Melanocyte of skin (primary cell): Measurements from ENCODE around the gene BAHCC1. TPM values are rescaled to one million over a fixed set of nuclear protein-coding genes. Genes with fewer than 3 reads are reported as not detected.

Source experiments
- small RNA-seq, 2 donors: library from RNA; depleted of rRNA; stranded (forward); fragments of <200 nt; gene quantifications; one replicate each; pipeline ENCODE3, GENCODE V24; 2012
- total RNA-seq, 2 donors: library from RNA; depleted of rRNA; stranded (reverse); fragments of >200 nt; gene quantifications; 2 replicates each; pipeline ENCODE4 v1.2.3, GENCODE V29; 2012

The BAHCC1 gene
- 10 to 100 TPM; 19.3 to 21.3 TPM for total RNA-seq

DNA sequence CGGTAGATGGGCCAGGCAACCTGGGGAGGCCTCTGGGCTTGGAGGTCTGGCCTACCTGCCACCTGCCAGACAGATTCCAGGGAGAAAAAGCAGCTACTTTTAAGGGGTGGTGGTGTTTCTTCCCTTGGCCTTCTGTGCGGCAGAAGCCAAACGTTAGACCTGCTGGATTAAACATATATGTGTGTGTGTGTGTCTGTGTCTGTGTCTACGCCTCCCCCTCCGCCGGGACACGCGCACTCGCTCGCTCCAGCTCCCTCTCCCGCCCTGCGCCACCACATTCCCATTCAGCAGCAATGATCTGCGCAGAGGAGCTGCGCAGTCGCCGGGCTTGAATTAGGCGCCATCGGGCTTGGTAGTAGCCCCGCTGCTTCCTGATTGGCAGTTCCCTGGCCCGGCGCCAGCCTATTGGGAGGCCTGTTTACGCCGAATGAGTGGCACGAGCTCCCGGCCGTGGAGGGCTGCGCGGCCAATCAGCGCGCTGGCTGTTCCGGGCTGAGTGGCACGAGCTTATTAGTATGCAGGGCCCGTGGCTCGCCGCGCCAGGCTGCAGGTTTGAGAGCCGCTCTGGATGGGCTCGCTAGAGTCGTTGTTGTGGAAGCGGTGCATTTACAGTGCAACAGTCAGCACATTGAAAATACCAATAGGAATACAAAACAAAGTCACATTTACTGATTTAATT is at the start of gene BAHCC1:
BAHCC1 (plus strand) TSS at position 537 of the 679 bp plus-strand sequence. CDS start 4,283 bp downstream, outside the sequence.

DNA sequence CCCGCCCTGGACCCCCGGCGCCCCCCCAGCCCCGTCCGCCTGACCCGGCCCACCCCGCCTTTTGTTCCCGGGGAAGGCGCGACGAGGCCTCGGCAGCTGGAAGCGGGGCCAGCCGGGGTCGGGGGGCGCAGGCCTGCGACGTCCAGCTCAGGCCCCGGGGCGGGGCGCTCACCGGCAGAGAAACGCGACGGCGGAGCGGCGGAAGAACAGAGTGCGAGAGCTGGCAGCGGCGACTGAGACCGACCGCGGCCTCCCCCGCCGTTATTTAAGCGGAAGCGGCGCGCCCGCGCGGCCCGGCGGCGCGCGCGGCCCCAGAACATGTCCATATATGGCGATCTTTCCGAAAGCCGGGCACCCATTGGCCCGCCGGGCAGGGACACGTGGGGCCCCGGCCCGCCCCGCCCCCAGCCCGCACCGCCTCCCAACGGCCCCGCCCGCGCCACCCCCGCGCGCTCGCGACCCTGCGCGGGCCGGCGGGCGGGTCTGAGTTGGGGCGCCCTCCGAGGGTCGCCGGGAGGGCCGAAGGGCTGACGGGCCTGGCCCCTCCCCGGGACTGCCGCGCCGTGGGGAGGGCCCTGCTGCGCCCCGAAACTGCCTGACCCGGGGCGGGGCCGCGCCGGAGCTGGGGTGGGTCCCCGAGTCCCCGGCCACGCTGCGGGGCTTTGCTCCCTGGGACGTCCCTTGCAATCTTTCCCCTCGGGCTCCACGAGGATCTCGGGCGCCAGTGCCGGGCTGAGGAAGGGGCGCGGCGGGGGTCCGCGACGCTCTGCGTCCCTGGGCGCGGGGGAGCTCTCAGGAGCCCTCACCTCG is 117.5 kb downstream of the BAHCC1 start, which contains the start of gene ACTG1:
ACTG1 (minus strand) TSS at position 238 of the 810 bp plus-strand sequence. CDS start 445 bp downstream, outside the sequence.

Small RNA genes lying within 50 kb of the gene (small RNA-seq; reads per million reads assigned to genes)
- 0 to 0.35 reads per million in 2 donors for gene MIR3186
- 0 to 0.09 reads per million in 2 donors for gene MIR4740

Other genes starting within 250 kb of the BAHCC1 start
- gene PVALEF, start 229.9 kb upstream of the BAHCC1 start, total RNA-seq = under 1 TPM in 1 of 2 donors, not detected in 1; under 0.01 TPM
- 10 to 100 TPM; 16.0 to 50.6 TPM for gene AATK, start 229.2 kb upstream of the BAHCC1 start, total RNA-seq
- 10 to 100 TPM in 1 of 2 donors, 1 to 10 TPM in 1; 6.5 to 17.6 TPM for gene CEP131, start 172.5 kb upstream of the BAHCC1 start, total RNA-seq
- gene TEPSIN, start 156.4 kb upstream of the BAHCC1 start, total RNA-seq = 10 to 100 TPM; 15.0 to 32.3 TPM
- gene NDUFAF8, start 156.1 kb upstream of the BAHCC1 start, total RNA-seq = 10 to 100 TPM; 10.7 to 34.0 TPM
- 10 to 100 TPM; 59.9 to 78.8 TPM for gene SLC38A10, start 100.2 kb upstream of the BAHCC1 start, total RNA-seq
- gene ACTG1, start 117.3 kb downstream of the BAHCC1 start, total RNA-seq = 1,000 to 10,000 TPM; 6,005 to 7,523 TPM
- gene FSCN2, start 132.9 kb downstream of the BAHCC1 start, total RNA-seq = under 1 TPM; 0.34 to 0.67 TPM
- gene FAAP100, start 156.9 kb downstream of the BAHCC1 start, total RNA-seq = 10 to 100 TPM; 19.6 to 20.0 TPM
- gene NPLOC4, start 241.7 kb downstream of the BAHCC1 start, total RNA-seq = 100 to 1,000 TPM; 135 to 147 TPM
- 100 to 1,000 TPM in 1 of 2 donors, 10 to 100 TPM in 1; 77.6 to 121 TPM for gene TSPAN10, start 241.7 kb downstream of the BAHCC1 start, total RNA-seq